COLO829 (cell line): Measurements from ENCODE around the gene LIN52.

ENCODE experiments used
- DNase-seq: peaks from one replicate; pipeline ENCODE4 v3.0.0; 2012; ENCODE audit warnings: low spot score

The LIN52 gene

DNA sequence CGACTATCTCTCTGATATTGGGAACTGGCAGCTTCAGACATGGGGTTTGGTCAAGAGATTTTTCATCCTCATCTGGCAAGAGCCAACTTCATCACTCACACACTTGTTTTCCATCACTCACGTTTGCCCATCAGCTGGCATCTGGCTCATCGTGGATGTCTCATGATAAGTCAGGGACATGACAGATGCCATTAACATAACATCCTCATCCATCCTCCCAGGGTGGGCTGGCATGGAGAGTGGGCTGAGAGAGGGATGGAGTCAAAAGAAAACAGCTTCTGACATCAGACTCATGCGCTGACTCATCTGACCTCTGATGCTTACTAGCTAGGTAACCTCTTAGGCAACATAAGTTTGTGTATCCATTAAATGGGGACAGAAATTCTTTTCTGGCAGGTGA lies 152.7 kb downstream of the LIN52 start:
- no peak for DNase-seq

DNA sequence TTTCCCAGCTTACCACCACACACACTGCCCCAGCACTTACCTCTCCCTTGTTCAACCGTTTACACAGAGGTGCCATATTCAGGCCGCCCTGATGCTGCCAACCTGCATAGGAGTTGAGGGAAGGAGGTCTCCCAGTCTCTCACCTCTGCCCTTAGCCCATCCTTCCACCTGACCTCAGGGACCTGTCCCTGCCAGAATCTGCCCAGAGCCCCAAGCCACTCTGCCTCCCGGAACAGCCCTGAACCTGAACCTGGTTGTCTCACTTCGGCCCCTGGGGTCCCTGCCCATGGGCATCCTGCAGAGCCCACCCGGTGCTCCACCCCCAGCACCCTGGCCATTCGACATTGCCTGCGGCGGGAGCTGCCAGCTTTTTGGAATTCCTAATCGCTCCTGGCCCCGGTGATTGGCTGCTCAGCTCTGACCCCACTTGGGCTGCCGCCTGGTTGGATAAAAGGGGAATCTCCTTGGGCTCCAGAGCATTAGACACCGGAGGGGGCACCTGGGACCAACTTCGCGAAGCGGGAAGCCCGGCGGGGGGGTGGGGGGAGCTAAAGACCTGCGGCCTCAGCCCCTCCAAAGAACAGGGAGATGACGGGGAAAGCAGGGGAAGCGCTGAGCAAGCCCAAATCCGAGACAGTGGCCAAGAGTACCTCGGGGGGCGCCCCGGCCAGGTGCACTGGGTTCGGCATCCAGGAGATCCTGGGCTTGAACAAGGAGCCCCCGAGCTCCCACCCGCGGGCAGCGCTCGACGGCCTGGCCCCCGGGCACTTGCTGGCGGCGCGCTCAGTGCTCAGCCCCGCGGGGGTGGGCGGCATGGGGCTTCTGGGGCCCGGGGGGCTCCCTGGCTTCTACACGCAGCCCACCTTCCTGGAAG lies 154.5 kb downstream of the LIN52 start, which contains the start of gene VSX2:
Gene VSX2, plus strand, starts transcription at position 476 of the 874 bp plus-strand sequence. Its CDS starts 113 bp downstream, at position 589.
- no peak for DNase-seq

DNA sequence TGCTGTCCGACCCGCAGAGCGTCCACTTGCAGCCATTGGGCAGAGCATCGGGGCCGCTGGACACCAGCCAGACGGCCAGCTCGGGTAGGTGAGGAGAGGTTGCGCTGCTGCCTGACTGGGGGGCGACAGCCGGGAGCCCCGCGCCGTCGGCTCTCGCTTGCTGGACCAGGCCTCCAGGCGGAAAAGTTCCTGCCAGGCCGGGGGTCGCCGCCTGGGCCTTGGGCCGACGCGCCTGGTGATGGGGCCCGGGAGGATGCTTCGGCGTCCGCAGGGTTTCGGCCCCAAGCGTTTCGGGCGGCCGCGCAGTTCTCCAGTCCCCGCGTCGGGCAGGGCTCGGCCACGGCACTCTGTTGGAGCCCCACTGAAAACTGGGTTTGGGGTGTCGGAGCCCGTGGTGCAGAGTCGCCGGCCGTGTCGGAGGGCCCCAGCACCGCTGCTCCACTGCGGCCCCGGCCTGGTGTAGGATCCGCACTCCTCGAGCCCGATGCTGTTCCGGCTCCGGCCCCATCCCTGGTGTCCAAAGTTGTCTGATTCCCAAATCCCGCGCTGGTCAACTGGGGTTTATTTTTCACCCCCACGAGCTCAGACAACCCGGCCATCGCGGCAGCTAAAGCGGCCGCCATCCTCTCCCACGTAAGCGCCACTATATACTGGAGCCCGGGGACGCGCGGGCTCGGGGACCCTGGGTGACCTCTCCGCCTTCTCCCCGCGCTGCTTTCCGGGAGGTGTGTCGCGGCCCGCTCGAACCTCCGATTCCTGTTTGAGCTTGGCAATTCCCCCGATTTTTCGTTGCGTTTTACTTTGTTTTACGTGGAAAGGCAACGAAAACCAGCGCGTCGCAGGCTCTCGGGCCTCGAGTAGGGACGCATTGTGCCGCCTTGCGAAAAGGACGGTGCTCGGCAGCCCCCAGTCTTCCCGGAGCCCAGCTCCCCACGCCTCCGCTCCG lies 155.4 kb downstream of the LIN52 start:
- no peak for DNase-seq

- DNase-seq, result no peak
Measured at GRCh38 chr14:74240794-74241651, 156.3 kb downstream of the LIN52 start.

GRCh38 chr14:74241652-74242017 lies 156.9 kb downstream of the LIN52 start:
- DNase-seq, result no peak

DNA sequence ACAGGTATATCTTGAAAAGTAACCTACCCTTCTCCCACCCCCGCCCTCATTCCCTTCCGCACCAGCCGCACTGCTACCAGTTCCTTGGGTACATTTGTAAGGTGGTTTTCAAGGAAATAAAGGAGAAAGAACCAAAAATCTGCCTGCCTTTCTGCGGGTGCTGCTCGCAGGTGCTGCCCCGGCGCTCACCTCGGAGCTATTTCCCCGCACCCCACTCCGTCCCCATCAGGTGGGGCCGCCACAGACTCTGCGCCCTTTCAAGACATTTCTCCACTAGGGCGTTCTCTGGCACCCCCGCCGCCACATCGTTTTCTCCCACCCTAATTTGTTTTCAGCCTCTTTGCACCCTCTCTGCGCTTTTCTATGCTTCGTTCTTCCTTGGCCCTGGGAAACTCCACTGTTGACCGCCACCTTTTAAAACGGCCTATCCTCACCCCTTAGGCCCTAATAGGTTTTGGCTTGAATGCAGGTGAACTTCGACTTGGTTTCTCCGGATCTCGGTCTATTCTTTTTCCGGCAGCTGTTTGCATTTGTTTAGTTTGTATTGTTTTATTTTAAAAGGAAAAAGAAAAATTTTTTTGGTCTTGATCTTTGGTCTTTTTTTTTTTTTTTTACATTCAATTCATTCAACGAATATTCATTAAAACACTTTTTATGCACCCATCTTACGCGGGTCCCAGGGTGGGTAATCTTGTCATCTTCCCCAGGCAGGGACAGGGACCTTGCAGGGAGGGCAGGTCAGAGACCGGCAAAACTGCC lies 157.4 kb downstream of the LIN52 start:
- DNase-seq, result no peak

GRCh38 chr14:74242780-74243042 lies 158.0 kb downstream of the LIN52 start:
- DNase-seq, result no peak

DNA sequence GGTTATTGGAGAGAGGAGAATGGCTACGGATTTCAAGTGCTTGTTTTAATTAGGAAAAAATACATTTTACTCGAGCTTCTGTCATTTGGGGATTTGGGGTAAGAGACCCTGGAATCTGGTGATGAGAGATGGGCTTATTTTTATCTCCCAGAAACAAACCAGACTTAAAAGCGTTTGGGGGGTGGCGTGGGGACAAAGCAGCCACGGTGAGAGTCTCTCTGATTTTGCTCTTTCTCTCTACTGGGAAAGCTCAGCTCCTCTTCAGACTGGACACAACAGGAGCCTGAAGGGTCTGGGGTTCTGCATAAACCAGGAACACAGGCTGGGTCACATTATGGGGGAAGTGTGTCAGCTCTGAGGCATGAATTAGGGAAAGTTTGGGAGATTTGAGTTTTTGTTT lies 158.3 kb downstream of the LIN52 start:
- no peak for DNase-seq

DNA sequence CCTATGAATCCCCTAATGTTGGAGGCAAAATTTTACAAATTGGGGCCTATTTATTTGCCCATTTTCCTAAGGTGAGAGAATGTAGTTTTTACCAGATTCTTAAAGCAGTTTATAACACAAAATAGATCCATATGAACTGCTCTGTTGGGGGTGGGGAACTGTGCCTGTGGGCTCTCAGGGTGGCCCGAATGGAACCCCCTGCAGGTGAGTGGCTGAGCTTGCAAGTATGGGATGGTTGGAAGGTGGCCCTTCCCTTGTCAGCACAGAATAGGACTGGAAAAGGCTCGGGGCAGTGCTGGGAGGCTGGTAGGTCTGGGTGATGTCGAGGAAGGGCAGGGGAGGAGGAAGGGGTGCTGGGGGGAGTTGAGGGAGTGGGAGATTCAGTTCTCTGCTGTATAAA lies 159.4 kb downstream of the LIN52 start:
- no peak for DNase-seq

- no peak for DNase-seq
Measured at GRCh38 chr14:74245292-74245691, 160.5 kb downstream of the LIN52 start.

- DNase-seq, result no peak
Measured at GRCh38 chr14:74246542-74246941, 161.8 kb downstream of the LIN52 start.

DNA sequence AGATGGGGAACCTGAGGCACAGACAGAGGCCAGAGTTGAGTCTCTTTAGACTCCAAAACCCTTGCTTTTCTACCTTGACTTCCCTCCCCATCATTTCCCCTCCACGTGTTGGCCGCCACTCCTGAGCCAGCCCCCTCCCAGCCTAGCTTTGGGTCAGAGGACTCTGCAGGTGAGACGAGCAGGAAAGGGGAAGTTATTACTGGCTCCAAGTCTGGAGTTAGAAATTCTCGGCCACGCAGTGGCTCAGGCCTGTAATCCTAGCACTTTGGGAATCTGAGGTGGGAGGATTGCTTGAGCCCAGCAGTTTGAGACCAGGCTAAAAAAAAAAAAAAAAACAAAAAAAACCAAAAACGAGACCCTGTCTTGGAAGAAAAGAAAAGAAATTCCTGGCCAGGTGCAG lies 163.3 kb downstream of the LIN52 start:
- no peak for DNase-seq

DNA sequence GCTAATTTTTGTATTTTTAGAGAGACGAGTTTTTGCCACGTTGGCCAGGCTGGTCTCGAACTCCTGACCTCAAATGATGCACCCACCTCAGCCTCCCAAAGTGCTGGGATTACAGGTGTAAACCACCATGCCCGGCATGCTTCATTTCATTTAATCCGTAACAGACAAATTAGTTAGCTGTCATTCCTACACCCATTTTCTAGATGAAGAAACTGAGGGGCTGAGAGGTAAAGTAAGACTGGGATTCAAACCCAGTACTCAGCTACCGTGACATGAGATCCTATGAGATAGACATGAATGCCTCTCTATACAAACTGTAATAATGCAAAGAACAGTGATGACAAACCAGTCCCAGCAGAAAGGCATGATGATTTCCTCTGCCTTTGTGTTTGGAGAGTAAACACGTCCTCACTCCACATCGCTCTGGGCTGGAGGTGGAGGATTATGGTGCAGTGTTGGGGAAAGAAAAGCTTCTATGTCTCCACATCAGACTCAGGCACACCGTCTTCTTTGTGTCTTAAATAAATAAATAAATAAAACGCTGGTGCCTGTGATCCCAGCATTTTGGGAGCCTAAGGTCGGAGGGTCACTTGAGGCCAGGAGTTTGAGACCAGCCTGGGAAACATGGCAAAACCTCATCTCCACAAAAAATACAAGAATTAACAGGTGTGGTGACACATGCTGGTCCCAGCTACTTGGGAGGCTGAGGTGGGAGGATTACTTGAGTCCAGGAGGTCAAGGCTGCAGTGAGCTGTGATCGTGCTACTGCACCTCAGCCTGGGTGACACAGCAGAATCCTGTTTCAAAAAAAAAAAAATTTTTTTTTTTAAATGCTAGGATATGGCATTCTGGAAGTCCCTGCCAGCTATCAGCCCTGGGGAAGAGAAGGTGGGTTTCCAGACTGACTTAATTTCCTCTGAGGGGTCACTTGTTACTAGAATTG lies 164.9 kb downstream of the LIN52 start:
- no peak for DNase-seq
